Glutamatergic neuron (in vitro differentiated cells): Measurements from ENCODE around the gene TBX1. TPM values are rescaled to one million over a fixed set of nuclear protein-coding genes. Genes with fewer than 3 reads are reported as not detected.
A peak's percentile ranks its signal among the peaks of the same experiment; 100 is the strongest.

Experiments used
- DNase-seq: peaks from one replicate; pipeline ENCODE4 v3.0.0; 2022
- H3K27ac Mint-ChIP-seq: one replicate; pipeline ENCODE4 v1.8.0; 2020; ENCODE audit warnings: mild to moderate bottlenecking, mixed read lengths, inconsistent platforms; ENCODE audit not compliant: unreplicated experiment
- H3K27me3 Mint-ChIP-seq: one replicate; pipeline ENCODE4 v1.8.0; 2020; ENCODE audit warnings: mild to moderate bottlenecking, moderate library complexity, mixed read lengths, inconsistent platforms; ENCODE audit not compliant: unreplicated experiment
- H3K36me3 Mint-ChIP-seq: one replicate; pipeline ENCODE4 v1.8.0; 2020; ENCODE audit warnings: mild to moderate bottlenecking, mixed read lengths, inconsistent platforms; ENCODE audit not compliant: unreplicated experiment
- H3K4me1 Mint-ChIP-seq: one replicate; pipeline ENCODE4 v1.8.0; 2020; ENCODE audit warnings: mild to moderate bottlenecking, low read depth, mixed read lengths, inconsistent platforms; ENCODE audit not compliant: unreplicated experiment
- H3K4me3 Mint-ChIP-seq: one replicate; pipeline ENCODE4 v1.8.0; 2020; ENCODE audit warnings: mild to moderate bottlenecking, mixed read lengths, inconsistent platforms; ENCODE audit not compliant: unreplicated experiment
- H3K9me3 Mint-ChIP-seq: one replicate; pipeline ENCODE4 v1.8.0; 2020; ENCODE audit warnings: mild to moderate bottlenecking, moderate library complexity, mixed read lengths, inconsistent platforms; ENCODE audit not compliant: unreplicated experiment
- CTCF ChIP-seq: fragments of 200-600 bp; sonication (generic); IDR thresholded peaks from one replicate; pipeline ENCODE4 v1.5.0; 2021; ENCODE audit not compliant: partially characterized antibody, unreplicated experiment
- total RNA-seq: library from RNA; stranded (reverse); fragmentation: NEBNext Ultra II Directional; extraction: Animal tissue kit (Norgen Biotek cat#: 25700); gene quantifications from one replicate; pipeline ENCODE4 v1.2.1, GENCODE V29; 2021; ENCODE audit not compliant: unreplicated experiment

Gene TBX1
- total RNA-seq, 1 donor from 2014 or later, result 2.4 TPM

- Mint-ChIP-seq H3K9me3 (peaks cover 7% of the 10 kb centered on the region), H3K27me3 (peaks cover 22% of the 10 kb centered on the region), H3K27ac (no peak overlapping the region), H3K4me1 (peaks cover 7% of the 10 kb centered on the region), H3K4me3 (no peak overlapping the region), H3K36me3 (peaks cover 6% of the 10 kb centered on the region)
- no peak for DNase-seq
- TF ChIP-seq CTCF, result no peak
Observed at GRCh38 chr22:19763458-19764298, 3.1 kb downstream of the TBX1 start.

- Mint-ChIP-seq H3K4me3 (no peak overlapping the region), H3K9me3 (peaks cover 7% of the 10 kb centered on the region), H3K4me1 (peaks cover 7% of the 10 kb centered on the region), H3K27me3 (peaks cover 22% of the 10 kb centered on the region), H3K36me3 (peaks cover 6% of the 10 kb centered on the region), H3K27ac (no peak overlapping the region)
- TF ChIP-seq CTCF, result no peak
- DNase-seq, result no peak
Observed at GRCh38 chr22:19764299-19764593, 3.7 kb downstream of the TBX1 start.

DNA sequence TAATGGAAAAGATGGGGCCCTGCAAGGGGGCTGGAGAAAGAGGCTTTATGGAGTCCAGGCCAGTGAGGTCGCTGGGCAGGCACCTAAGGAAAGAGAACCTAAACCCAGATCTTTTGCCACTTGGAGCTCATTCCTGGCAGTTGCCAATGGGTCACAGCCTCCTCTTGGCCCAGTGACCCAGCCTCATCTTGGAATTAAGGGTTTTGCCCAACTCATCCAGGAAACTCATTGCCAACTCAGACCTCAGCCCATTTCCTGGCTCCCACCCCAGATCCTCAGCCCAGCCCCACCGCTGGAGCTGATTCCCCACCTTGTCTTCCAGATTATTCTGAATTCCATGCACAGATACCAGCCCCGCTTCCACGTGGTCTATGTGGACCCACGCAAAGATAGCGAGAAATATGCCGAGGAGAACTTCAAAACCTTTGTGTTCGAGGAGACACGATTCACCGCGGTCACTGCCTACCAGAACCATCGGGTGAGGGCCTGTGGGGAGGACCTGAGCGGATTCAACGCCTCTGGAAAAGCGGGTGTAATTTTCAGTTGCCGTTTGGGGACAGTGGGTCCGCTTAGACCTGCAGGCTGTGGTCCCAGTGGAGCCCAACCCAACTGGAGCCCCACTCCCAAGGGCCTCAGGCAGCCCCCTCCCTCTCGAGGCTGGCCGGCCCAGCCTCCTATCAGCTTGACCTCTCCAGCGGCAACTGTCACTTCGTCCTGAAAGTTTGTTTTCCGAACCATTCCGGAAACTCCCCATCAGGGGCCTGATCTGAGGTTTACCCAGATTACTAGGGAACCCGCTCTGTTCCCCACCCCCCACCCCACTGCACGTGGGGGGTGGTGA, 4.3 kb downstream of the TBX1 start:
- no peak overlapping the region for H3K27ac Mint-ChIP-seq
- peaks cover 20% of the 10 kb centered on the region for H3K27me3 Mint-ChIP-seq
- H3K9me3 Mint-ChIP-seq, result peaks cover 8% of the 10 kb centered on the region
- H3K4me3 Mint-ChIP-seq, result peak overlapping the region; percentile 34
- no peak for DNase-seq
- no peak for TF ChIP-seq CTCF
- peaks cover 7% of the 10 kb centered on the region for H3K4me1 Mint-ChIP-seq
- peaks cover 6% of the 10 kb centered on the region for H3K36me3 Mint-ChIP-seq

DNA sequence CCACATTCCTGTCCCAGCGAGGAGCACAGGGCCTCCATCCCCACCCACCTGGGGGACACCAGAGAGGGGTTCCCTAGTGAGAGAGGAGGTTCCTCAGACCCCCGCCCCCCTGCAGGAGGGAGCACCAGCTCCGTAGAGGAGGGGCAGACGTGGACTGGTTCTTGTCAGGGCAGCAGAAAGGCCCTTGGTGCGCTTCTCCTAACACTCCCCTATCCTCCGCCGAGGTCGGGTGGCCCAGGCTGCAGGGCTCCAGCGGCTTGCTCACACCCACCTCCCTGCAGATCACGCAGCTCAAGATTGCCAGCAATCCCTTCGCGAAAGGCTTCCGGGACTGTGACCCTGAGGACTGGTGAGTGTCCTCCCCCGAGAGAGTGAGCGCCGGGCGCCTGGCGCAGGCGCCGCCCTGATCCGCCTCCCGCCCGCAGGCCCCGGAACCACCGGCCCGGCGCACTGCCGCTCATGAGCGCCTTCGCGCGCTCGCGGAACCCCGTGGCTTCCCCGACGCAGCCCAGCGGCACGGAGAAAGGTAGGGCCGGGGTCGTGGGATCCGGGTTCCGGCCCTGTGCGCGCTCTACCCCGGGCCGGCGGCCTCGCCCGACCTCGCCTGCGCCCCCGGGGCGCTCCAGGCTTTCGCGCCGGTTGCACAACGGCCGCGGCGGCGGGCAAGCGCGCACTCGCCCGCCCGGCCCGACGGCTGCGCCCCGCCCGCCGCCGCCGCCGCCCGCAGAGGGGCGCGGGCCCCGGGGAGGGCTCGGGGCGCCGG, 5.1 kb downstream of the TBX1 start:
- no peak overlapping the region for H3K4me3 Mint-ChIP-seq
- peaks cover 16% of the 10 kb centered on the region for H3K27me3 Mint-ChIP-seq
- peaks cover 4% of the 10 kb centered on the region for H3K9me3 Mint-ChIP-seq
- no peak for TF ChIP-seq CTCF
- no peak for DNase-seq
- peaks cover 3% of the 10 kb centered on the region for H3K4me1 Mint-ChIP-seq
- H3K27ac Mint-ChIP-seq, result no peak overlapping the region
- no peaks in the 10 kb centered on the region for H3K36me3 Mint-ChIP-seq
